RWPE2 (cell line): ENCODE data around the gene NOVA2.

ENCODE experiments used
- ATAC-seq: fragments of 200-7000 bp; cut with Tn5 transposase; 3 replicates; pipeline ENCODE4 v1.9.1; 2021; ENCODE audit warnings: low read depth
- DNase-seq: peaks from one replicate; pipeline ENCODE4 v3.0.0-alpha.2; 2020; ENCODE audit warnings: low spot score
- H3K27ac ChIP-seq: fragments of 450-650 bp; 2 replicates; pipeline ENCODE4 v1.5.1; 2017; ENCODE audit warnings: mild to moderate bottlenecking; ENCODE audit not compliant: poor library complexity, severe bottlenecking
- H3K27me3 ChIP-seq: fragments of 250-450 bp; sonication (Bioruptor Pico); 2 replicates; pipeline ENCODE4 v1.5.1; 2021; ENCODE audit warnings: mild to moderate bottlenecking, moderate library complexity; ENCODE audit not compliant: insufficient read depth, poor library complexity, severe bottlenecking
- H3K36me3 ChIP-seq: fragments of 250-450 bp; sonication (Bioruptor Pico); 2 replicates; pipeline ENCODE4 v1.5.1; 2020; ENCODE audit warnings: low read depth, mild to moderate bottlenecking, moderate library complexity
- H3K4me1 ChIP-seq: fragments of 250-450 bp; sonication (Bioruptor Pico); 2 replicates; pipeline ENCODE4 v1.5.1; 2021; ENCODE audit warnings: mild to moderate bottlenecking, moderate library complexity; ENCODE audit not compliant: insufficient read depth, poor library complexity, severe bottlenecking
- H3K4me3 ChIP-seq: fragments of 250-450 bp; sonication (Bioruptor Pico); 2 replicates; pipeline ENCODE4 v1.5.1; 2021; ENCODE audit warnings: mild to moderate bottlenecking, moderate library complexity; ENCODE audit not compliant: severe bottlenecking
- H3K9me3 ChIP-seq: fragments of 250-450 bp; sonication (Bioruptor Pico); 2 replicates; pipeline ENCODE4 v1.5.1; 2021; ENCODE audit warnings: mild to moderate bottlenecking, moderate library complexity; ENCODE audit not compliant: severe bottlenecking
- CTCF ChIP-seq: fragments of 450-650 bp; IDR thresholded peaks from one replicate; pipeline ENCODE4 v1.5.1; 2017; ENCODE audit warnings: mild to moderate bottlenecking, moderate library complexity; ENCODE audit not compliant: poor library complexity, severe bottlenecking

The NOVA2 gene

GRCh38 chr19:45952341-45952685 lies 21.4 kb downstream of the NOVA2 start:
- Histone ChIP-seq H3K4me3 (no peak overlapping the region), H3K9me3 (no peaks in the 10 kb centered on the region), H3K27ac (no peak overlapping the region), H3K36me3 (no peaks in the 10 kb centered on the region), H3K27me3 (no peaks in the 10 kb centered on the region), H3K4me1 (peaks cover 5% of the 10 kb centered on the region)
- no peak for TF ChIP-seq CTCF
- DNase-seq, result no peak
- ATAC-seq, result no peak

- Histone ChIP-seq H3K4me3 (no peak overlapping the region), H3K4me1 (no peaks in the 10 kb centered on the region), H3K36me3 (no peaks in the 10 kb centered on the region), H3K9me3 (no peaks in the 10 kb centered on the region), H3K27me3 (no peaks in the 10 kb centered on the region), H3K27ac (no peak overlapping the region)
- TF ChIP-seq CTCF, result no peak
- DNase-seq, result no peak
- ATAC-seq, result peak; percentile 33; the same call in 1 of the 3 replicates
Observed at GRCh38 chr19:45947926-45948325, 25.7 kb downstream of the NOVA2 start.

GRCh38 chr19:45940515-45940805 lies 33.2 kb downstream of the NOVA2 start:
- Histone ChIP-seq H3K36me3 (no peaks in the 10 kb centered on the region), H3K27me3 (no peaks in the 10 kb centered on the region), H3K27ac (no peak overlapping the region), H3K9me3 (no peaks in the 10 kb centered on the region), H3K4me1 (no peaks in the 10 kb centered on the region), H3K4me3 (no peak overlapping the region)
- no peak for TF ChIP-seq CTCF
- no peak for DNase-seq
- no peak for ATAC-seq

- Histone ChIP-seq H3K4me1 (no peaks in the 10 kb centered on the region), H3K27ac (no peak overlapping the region), H3K27me3 (no peaks in the 10 kb centered on the region), H3K4me3 (no peak overlapping the region), H3K36me3 (no peaks in the 10 kb centered on the region), H3K9me3 (no peaks in the 10 kb centered on the region)
- DNase-seq (no peak), ATAC-seq (no peak)
- TF ChIP-seq CTCF, result no peak
Observed at GRCh38 chr19:45939792-45940514, 33.7 kb downstream of the NOVA2 start.

- Histone ChIP-seq H3K4me1 (no peaks in the 10 kb centered on the region), H3K4me3 (no peak overlapping the region), H3K27me3 (no peaks in the 10 kb centered on the region), H3K36me3 (no peaks in the 10 kb centered on the region), H3K9me3 (no peaks in the 10 kb centered on the region), H3K27ac (no peak overlapping the region)
- no peak for DNase-seq
- ATAC-seq, result no peak
- no peak for TF ChIP-seq CTCF
Observed at GRCh38 chr19:45938733-45939319, 34.8 kb downstream of the NOVA2 start.
